ENCODE measurements around the gene BSN.

BSN gene

GRCh38 chr3:49656541-49657112 is 102.3 kb downstream of the BSN start:
- no peak for DNase-seq

GRCh38 chr3:49657208-49657915 is 103.1 kb downstream of the BSN start:
- no peak for DNase-seq

- DNase-seq: no peak
These were observed 104.4 kb downstream of the BSN start for GRCh38 chr3:49658711-49659110.

- no peak for DNase-seq
These were observed 105.5 kb downstream of the BSN start for GRCh38 chr3:49659756-49660155.

- no peak for DNase-seq
These were observed 107.0 kb downstream of the BSN start for GRCh38 chr3:49661281-49661680.

GRCh38 chr3:49662021-49662420 is 107.7 kb downstream of the BSN start:
- DNase-seq: no peak

- DNase-seq: no peak
These were observed 108.6 kb downstream of the BSN start for GRCh38 chr3:49662720-49663413.

GRCh38 chr3:49663831-49664230 is 109.6 kb downstream of the BSN start:
- DNase-seq: no peak

GRCh38 chr3:49664300-49664699 is 110.0 kb downstream of the BSN start:
- DNase-seq: no peak

GRCh38 chr3:49665822-49666519 is 111.7 kb downstream of the BSN start:
- DNase-seq: no peak

- DNase-seq: no peak
These were observed 112.3 kb downstream of the BSN start for GRCh38 chr3:49666592-49666991.

GRCh38 chr3:49667701-49668413 is 113.6 kb downstream of the BSN start:
- no peak for DNase-seq

- no peak for DNase-seq
These were observed 114.1 kb downstream of the BSN start for GRCh38 chr3:49668414-49668797.

GRCh38 chr3:49668861-49669260 is 114.6 kb downstream of the BSN start:
- DNase-seq: no peak

GRCh38 chr3:49669352-49669751 is 115.1 kb downstream of the BSN start:
- DNase-seq: no peak

GRCh38 chr3:49670940-49671290 is 116.6 kb downstream of the BSN start:
- DNase-seq: no peak

GRCh38 chr3:49671291-49672288 is 117.3 kb downstream of the BSN start:
- no peak for DNase-seq

- DNase-seq: no peak
These were observed 118.9 kb downstream of the BSN start for GRCh38 chr3:49673121-49673714.

GRCh38 chr3:49673715-49674496 is 119.6 kb downstream of the BSN start, which contains the start of gene APEH:
Gene APEH (plus strand): TSS chr3:49674351. CDS start chr3:49674402, 51 bp downstream.
- DNase-seq: no peak

- no peak for DNase-seq
These were observed 120.3 kb downstream of the BSN start for GRCh38 chr3:49674497-49674983.
